ENCODE data around the gene ALMS1. TPM values are rescaled to one million over a fixed set of nuclear protein-coding genes. Genes with fewer than 3 reads are reported as not detected.
"Not testable (repeated sequence)": the region's sequence is repeated elsewhere in the genome, so short reads cannot be mapped to it uniquely, and the experiment has no call there.

Gene ALMS1
- total RNA-seq, 6 donors from 2014 or later: 15.2 to 56.6 (median 25.7) TPM

DNA sequence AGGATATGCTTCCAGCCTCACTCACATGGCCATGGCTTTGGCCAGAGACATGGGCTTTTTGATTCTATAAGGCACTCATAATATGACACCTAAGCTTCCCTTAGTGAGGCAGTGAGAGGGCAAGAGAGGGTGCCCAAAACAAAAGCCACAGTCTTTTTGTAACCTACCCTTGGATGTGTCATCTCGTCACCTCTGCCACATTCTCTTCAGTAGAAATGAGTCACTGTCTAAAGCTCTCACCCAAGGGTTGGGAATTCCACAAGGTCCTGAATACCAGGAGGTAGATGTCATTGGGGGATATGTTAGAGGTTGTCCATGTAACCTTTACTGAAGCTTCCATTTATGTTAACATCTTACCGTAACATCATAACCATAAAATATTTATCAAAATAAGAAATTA is 108.4 kb downstream of the ALMS1 start:
- Histone ChIP-seq H3K27ac (no peak overlapping the region), H3K9me3 (no peaks in the 10 kb centered on the region), H3K27me3 (no peaks in the 10 kb centered on the region), H3K4me3 (no peak overlapping the region), H3K36me3 (peaks cover 0 to 25% (median 6%) of the 10 kb centered on the region in 4 donors), H3K4me1 (no peaks in the 10 kb centered on the region)
- DNase-seq (no peak), ATAC-seq (ENCODE audit: low FRiP score in 2 of 2) (no peak)
- no peak for TF ChIP-seq EP300 (IDR thresholded peaks at IDR 0.05)
- no peak for TF ChIP-seq POLR2AphosphoS5 (IDR thresholded peaks at IDR 0.05)
- TF ChIP-seq, protein P1, sequence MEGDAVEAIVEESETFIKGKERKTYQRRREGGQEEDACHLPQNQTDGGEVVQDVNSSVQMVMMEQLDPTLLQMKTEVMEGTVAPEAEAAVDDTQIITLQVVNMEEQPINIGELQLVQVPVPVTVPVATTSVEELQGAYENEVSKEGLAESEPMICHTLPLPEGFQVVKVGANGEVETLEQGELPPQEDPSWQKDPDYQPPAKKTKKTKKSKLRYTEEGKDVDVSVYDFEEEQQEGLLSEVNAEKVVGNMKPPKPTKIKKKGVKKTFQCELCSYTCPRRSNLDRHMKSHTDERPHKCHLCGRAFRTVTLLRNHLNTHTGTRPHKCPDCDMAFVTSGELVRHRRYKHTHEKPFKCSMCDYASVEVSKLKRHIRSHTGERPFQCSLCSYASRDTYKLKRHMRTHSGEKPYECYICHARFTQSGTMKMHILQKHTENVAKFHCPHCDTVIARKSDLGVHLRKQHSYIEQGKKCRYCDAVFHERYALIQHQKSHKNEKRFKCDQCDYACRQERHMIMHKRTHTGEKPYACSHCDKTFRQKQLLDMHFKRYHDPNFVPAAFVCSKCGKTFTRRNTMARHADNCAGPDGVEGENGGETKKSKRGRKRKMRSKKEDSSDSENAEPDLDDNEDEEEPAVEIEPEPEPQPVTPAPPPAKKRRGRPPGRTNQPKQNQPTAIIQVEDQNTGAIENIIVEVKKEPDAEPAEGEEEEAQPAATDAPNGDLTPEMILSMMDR (IDR thresholded peaks at IDR 0.05): no peak
- no peak for TF ChIP-seq POLR2A (IDR thresholded peaks at IDR 0.05)
- WGBS, 2 donors: 90 to 100% methylated on average over 2 of the region's 2 CpGs

- Histone ChIP-seq H3K4me3 (no peak overlapping the region), H3K9me3 (peaks cover 0 to 5% (median 0%) of the 10 kb centered on the region in 4 donors), H3K36me3 (no peaks in the 10 kb centered on the region), H3K27ac (no peak overlapping the region), H3K4me1 (peaks cover 0 to 7% (median 0%) of the 10 kb centered on the region in 4 donors), H3K27me3 (no peaks in the 10 kb centered on the region)
- TF ChIP-seq POLR2AphosphoS5 (IDR thresholded peaks at IDR 0.05) (no peak), POLR2A (IDR thresholded peaks at IDR 0.05) (no peak), EP300 (IDR thresholded peaks at IDR 0.05) (no peak)
- TF ChIP-seq, protein P1 (IDR thresholded peaks at IDR 0.05): no peak
- 94 to 97% methylated on average over 2 of the region's 2 CpGs for WGBS, 2 donors
- DNase-seq (no peak), ATAC-seq (ENCODE audit: low FRiP score in 2 of 2) (no peak)
Observed at GRCh38 chr2:73503992-73504570, 118.4 kb downstream of the ALMS1 start.

DNA sequence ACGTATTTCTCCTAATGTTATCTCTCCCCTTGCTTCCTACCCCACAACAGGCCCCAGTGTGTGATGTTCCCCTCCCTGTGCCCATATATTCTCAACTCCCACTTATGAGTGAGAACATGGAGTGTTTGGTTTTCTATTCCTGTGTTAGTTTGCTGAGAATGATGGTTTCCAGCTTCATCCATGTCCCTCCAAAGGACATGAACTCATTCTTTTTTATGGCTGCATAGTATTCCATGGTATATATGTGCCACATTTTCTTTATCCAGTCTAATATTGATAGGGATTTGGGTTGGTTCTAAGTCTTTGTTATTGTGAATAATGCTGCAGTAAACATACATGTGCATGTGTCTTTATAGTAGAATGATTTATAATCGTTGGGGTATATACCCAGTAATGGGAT is 119.2 kb downstream of the ALMS1 start:
- not testable (repeated sequence) for H3K36me3 ChIP-seq; H3K4me1 ChIP-seq; ATAC-seq (ENCODE audit: low FRiP score in 2 of 2); H3K9me3 ChIP-seq; H3K27me3 ChIP-seq; DNase-seq; H3K4me3 ChIP-seq; H3K27ac ChIP-seq
- WGBS, 2 donors: 97% methylated on average over 2 of the region's 2 CpGs

DNA sequence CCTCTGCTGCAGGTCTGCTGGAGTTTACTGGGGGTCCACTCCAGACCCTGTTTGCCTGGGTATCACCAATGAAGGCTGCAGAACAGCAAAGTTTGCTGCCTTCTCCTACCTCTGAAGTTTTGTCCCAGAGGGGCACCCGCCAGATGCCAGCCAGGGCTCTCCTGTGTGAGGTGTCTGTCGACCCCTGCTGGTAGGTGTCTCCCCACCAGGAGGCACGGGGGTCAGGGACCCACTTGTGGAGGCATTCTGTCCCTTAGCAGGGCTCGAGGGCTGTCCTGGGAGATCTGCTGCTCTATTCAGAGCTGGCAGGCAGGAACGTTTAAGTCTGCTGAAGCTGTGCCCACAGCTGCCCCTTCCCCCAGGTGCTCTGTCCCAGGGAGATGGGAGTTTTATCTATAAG is 124.8 kb downstream of the ALMS1 start:
- not testable (repeated sequence) for ATAC-seq (ENCODE audit: low FRiP score in 2 of 2); H3K9me3 ChIP-seq; H3K27me3 ChIP-seq; H3K27ac ChIP-seq; H3K36me3 ChIP-seq; H3K4me3 ChIP-seq; DNase-seq; H3K4me1 ChIP-seq
- 86% methylated on average over 5 of the region's 5 CpGs; no CpG with 5 or more reads in 1 of the 2 donors for whole genome bisulfite sequencing, 2 donors

DNA sequence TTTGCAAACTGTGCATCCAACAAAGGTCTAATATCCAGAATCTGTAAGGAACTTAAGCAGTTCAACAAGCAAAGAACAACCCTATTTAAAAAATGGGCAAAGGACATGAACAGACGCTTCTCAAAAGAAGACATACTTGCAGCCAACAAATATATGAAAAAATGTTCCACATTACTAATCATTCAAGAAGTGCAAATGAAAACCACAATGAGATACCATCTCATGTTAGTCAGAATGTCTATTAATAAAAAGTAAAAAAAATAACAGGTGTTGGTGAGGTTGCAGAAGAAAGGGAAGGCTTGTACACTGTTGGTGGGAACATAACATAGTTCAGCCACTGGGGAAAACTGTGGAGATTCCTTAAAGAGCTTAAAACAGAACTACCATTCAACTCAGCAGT is 130.4 kb downstream of the ALMS1 start:
- H3K36me3 ChIP-seq: peaks cover 0 to 20% (median 6%) of the 10 kb centered on the region in 4 donors
- TF ChIP-seq EP300 (IDR thresholded peaks at IDR 0.05) (no peak), POLR2AphosphoS5 (IDR thresholded peaks at IDR 0.05) (no peak), POLR2A (IDR thresholded peaks at IDR 0.05) (no peak)
- TF ChIP-seq, protein P1 (IDR thresholded peaks at IDR 0.05): no peak
- ATAC-seq (ENCODE audit: low FRiP score in 2 of 2) (no peak), DNase-seq (no peak)
- no peaks in the 10 kb centered on the region for H3K27me3 ChIP-seq
- no peaks in the 10 kb centered on the region for H3K4me1 ChIP-seq
- no peak overlapping the region for H3K27ac ChIP-seq
- no peak overlapping the region for H3K4me3 ChIP-seq
- peaks cover 0 to 3% (median 0%) of the 10 kb centered on the region in 4 donors for H3K9me3 ChIP-seq
- WGBS, 2 donors: 92 to 95% methylated on average over 1 of the region's 1 CpG

DNA sequence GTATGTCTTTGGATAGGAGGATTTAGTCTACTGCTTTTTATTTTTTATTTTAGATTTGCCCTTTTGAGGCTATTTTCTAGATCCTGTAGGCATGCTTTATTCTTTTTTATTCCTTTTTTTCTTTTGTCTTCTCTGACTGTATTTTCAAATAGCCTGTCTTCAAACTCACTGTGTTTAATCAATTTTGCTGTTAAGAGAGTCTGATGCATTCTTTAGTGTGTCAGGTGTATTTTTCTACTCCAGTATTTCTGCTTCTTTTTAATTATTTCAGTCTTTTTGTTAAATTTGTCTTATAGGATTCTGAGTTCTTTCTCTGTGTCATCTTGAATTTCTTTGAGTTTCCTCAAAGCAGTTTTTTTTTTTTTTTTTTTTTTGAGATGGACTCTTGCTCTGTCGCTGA is 143.1 kb downstream of the ALMS1 start:
- DNase-seq (no peak), ATAC-seq (ENCODE audit: low FRiP score in 2 of 2) (no peak)
- Histone ChIP-seq H3K27ac (no peak overlapping the region), H3K27me3 (no peaks in the 10 kb centered on the region), H3K36me3 (peaks cover 0 to 21% (median 14%) of the 10 kb centered on the region in 4 donors), H3K4me3 (no peak overlapping the region), H3K9me3 (peaks cover 0 to 25% (median 8%) of the 10 kb centered on the region in 4 donors), H3K4me1 (no peaks in the 10 kb centered on the region)
- WGBS, 2 donors: 94 to 100% methylated on average over 1 of the region's 1 CpG
- no peak for TF ChIP-seq EP300 (IDR thresholded peaks at IDR 0.05)
- TF ChIP-seq POLR2AphosphoS5 (IDR thresholded peaks at IDR 0.05): no peak
- TF ChIP-seq, protein P1 (IDR thresholded peaks at IDR 0.05): no peak
- TF ChIP-seq POLR2A (IDR thresholded peaks at IDR 0.05): no peak

DNA sequence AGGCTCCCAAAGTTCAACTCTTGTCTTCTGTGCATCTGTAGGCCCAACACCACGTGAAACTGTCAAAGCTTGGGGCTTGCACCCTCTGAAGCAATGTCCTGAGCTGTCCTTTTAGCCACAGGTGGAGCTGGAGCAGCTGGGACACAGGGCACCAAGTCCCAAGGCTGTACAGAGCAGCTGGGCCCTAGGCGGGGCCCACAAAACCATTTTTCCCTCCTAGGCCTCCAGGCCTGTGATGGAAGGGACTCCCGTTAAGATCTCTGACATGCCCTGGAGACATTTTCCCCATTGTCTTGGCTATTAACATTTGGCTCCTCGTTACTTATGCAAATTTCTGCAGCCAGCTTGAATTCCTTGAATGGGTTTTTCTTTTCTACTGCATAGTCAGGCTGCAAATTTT is 145.1 kb downstream of the ALMS1 start:
- H3K27me3 ChIP-seq; DNase-seq; H3K27ac ChIP-seq; H3K4me3 ChIP-seq; H3K4me1 ChIP-seq; ATAC-seq (ENCODE audit: low FRiP score in 2 of 2): not testable (repeated sequence)
- 88 to 99% methylated on average over 4 of the region's 4 CpGs for WGBS, 2 donors
- Histone ChIP-seq H3K36me3 (peaks cover 0 to 21% (median 13%) of the 10 kb centered on the region in 4 donors), H3K9me3 (peaks cover 0 to 22% (median 6%) of the 10 kb centered on the region in 4 donors)
